Left cardiac atrium (tissue), 4 donors: ENCODE results near the gene CERT1. TPM values are rescaled to one million over a fixed set of nuclear protein-coding genes. Genes with fewer than 3 reads are reported as not detected.

Experiments used
- ATAC-seq, 2 donors: fragments of 200-7000 bp; cut with Tn5 transposase; one replicate each; pipeline ENCODE4 v1.9.1; 2020; ENCODE audit warnings: mild to moderate bottlenecking in 2 of 2, moderate library complexity in 2 of 2
- DNase-seq: peaks from one replicate; pipeline ENCODE4 v3.0.0-alpha.2; 2020
- intact Hi-C, 2 donors: fragments of 100-400 bp; cut with DNase I; formaldehyde crosslinking; loops; one replicate each; pipeline versions ENCODE4 v1.14.1 to v1.15.1; 2022 to 2023
- total RNA-seq, 2 donors: library from RNA; stranded (reverse); fragmentation: NEBNext Ultra II Directional; extraction: Animal tissue kit (Norgen Biotek cat#: 25700); gene quantifications; one replicate each; pipeline ENCODE4 v1.2.1, GENCODE V29; 2021
- donor health status: DM: no; HTN: yes; CAD: no.
- donor health status: DM: no; HTN: yes; CAD: no; lungs with severe emphysema.
- donor health status: DM: yes; HTN: yes; CAD: no.
- donor health status: Dilated cardiomyopathy.

The CERT1 gene
- total RNA-seq, 2 donors from 2014 or later, result 21.6 to 32.9 TPM

DNA sequence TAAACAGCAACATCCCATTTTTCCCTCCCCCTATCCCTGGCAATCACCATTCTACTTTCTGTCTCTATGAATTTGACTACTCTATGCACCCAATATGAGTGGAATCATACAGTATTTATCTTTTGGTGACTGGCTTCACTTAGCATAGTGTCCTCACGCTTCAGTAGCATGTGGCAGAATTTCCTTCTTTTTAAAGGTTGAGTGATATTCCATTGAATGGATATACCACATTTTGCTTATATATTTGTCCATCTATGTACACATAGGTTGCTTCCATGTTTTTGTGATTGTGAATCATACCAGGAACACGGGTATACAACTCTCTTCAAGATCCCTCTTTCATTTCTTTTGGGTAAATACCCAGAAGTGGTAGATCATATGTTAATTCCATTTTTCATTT, 69.9 kb downstream of the CERT1 start:
- DNase-seq (no peak), ATAC-seq (no peak)
- intact Hi-C loops, result loop anchor here in 1 of 2 donors (10.0 kb wide), 1 partner anchor 53 kb away; no protein-coding TSS in a partner anchor

DNA sequence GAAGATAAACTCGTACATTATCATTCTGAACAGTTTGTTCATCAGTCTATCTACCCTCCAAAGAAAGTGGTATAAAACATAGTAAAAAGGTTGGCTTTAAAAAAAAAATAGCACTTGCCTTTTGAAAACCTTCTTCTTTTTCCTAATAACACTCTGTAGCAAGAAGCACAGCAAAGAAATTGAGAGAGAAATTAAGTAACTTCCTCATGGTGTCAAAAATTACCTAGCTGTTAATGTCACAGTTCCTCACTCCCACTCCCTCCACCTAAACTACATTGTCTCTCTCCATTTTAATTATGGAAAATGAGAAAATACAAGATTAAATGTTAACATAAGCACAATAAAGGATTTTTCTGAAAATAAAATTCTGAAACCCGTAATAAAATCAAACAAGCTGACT, 72.2 kb downstream of the CERT1 start:
- intact Hi-C loops, result no loop called here
- no peak for DNase-seq
- ATAC-seq, result no peak

DNA sequence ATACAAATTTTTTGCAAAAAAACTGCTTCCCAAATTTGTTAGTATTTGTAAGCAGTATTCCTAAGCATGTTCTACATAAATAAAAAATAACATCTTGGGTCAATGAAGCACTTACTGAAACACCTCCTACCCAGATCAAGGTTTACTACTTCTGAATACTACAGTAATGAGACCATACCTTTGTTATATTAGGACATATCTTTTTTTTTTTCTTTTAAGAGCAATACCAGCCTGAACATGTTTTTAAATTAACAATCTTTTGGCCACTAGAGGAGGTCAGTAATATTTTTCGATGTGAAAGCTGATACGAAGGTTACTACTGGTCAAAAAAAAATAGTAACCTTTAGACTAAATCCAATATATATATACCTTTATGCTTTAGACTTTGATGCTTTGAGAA, 72.7 kb downstream of the CERT1 start:
- intact Hi-C loops, result no loop called here
- ATAC-seq (no peak), DNase-seq (no peak)

DNA sequence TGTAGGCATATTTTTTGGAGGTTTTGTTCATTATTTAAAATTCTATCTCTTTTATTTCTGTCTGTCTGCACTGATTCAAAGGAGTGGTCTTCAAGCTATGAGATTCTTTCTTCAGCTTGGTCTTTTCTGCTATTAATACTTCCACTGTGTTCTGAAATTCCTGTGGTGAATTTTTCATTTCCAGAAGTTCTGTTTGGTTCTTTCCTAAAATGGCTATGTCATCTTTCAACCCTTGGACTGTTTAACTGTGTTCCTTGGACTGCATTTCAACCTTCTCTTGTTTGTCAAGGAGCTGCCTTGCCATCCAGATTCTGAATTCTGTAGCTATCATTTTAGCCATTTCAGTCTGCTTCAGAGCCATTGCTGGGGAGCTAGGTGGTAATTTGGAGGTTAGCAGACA, 76.3 kb downstream of the CERT1 start:
- intact Hi-C loops, result no loop called here

DNA sequence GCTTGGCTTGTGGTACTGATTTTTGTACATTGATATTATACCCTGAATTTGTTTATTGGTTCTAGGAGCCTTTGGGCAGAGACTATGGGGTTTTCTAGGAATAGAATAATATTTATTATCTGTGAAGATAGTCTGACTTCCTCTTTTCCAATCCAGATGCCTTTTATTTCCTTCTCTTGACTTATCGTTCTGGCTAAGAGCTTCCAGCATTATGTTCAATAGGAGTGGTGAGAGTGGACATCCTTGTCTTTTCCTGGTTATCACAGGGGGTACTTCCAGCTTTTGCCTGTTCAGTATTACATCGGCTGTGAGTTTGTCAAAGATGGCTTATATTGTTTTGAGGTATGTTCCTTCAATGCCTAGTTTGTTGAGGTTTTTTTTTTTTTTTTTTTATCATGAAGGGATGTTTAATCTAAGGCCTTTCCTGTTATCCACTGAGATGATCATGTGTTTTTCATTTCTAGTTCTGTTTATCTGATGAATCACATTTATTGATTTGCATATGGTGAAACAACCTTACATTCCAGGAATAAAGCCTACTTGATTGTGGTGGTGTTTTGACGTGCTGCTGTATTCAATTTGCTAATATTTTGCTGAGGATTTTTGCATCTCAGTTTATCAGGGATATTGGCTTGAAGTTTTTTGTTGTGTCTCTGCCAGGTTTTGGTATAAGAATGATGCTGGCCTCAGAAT, 77.5 kb downstream of the CERT1 start:
- no peak for ATAC-seq
- intact Hi-C loops, result no loop called here
- DNase-seq, result no peak

More for the DNA sequence above, 76.3 kb downstream of the CERT1 start:
- DNase-seq, result no peak
- no peak for ATAC-seq

DNA sequence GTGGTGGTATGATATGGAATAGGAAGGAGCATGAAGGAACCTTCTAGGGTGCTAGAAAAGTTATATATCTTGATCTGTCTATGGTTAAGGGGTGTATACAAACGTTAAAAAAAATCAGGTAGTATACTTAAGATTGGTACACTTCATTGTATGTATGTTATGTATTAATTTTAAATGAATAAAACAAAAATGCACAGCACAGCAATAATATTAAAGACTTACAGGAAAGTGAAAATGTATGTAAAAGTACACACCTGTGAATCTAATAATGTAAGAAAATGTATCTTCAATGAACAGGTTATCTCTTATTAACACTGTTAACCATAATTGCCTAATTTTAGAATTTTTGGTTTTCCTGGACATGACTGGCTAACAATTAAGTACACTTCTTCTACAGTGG, 97.2 kb downstream of the CERT1 start:
- ATAC-seq, result no peak
- no peak for DNase-seq
- intact Hi-C loops, result no loop called here

DNA sequence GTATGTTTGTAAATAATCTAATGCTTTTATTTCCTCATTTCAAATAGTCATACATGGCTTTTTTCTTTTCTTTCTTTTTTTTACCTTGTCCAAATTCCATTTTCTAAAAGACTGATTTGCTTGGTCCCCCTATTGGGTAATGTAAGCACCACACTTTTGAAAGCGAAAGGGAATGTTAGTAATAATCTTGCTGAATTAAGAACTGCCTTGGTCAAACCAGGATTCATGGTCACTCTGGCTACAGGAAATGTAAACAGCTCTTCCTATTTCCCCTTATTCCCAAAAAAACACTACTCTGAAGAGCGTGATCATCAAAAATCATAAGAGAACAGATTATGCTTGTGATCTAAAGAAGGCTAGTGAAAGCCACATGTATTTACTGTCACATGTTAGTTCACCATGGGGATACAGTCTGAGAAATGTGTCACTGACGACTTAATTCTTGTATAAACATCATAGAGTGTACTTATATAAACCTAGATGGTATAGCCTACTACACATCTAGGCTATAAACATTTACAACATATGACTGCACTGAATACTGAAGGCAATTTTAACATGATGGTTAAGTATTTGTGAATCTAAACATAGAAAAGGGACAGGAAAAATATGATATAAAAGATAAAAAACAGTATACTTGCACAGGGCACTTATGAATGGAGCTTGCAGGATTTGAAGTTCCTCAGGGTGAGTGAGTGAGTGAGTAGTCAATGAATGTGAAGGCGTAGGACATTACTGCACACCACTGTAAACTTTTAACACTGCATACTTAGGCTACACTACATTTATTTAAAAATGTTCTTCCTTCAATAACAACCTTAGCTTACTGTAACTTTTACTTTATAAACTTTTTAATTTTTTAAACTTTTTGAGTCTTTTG, 99.1 kb downstream of the CERT1 start:
- intact Hi-C loops, result no loop called here
- ATAC-seq (no peak), DNase-seq (no peak)

DNA sequence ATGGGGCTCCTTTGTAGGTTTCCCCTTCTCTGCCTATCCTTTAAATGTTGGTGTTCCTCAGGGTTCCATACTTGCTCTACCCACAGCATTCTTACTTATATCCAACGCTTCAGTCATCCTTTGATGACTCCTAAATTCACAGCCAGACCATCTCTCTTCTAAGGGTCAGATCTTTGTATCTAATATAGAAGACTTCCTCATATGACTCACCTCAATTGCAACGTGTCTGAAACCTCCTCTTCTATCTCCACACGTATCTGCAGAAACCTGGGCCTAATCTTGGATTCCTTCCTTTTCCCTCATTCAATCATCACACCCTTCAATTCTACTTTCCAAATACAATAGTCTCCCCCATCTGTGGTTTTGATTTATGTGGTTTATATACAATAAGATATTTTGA, 106.1 kb downstream of the CERT1 start:
- ATAC-seq (no peak), DNase-seq (no peak)
- intact Hi-C loops, result no loop called here

DNA sequence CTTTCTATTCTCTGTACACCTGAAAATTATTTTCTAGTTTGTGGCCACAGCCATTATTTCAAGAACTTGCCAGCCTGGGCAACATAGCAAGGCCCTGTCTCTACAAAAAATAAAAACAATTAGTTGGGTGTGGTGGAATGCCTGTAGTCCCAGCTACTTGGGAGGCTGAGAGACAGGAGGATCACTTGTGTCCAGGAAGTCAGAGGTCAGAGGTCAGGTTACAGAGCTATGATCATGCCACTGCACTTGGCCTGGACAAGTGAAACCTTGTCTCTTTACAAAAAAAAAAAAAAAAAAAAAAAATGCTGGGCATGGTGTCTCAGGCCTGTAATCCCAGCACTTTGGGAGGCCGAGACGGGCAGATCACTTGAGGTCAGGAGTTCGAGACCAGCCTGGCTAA, 116.2 kb downstream of the CERT1 start:
- intact Hi-C loops, result no loop called here
- ATAC-seq, result no peak

DNA sequence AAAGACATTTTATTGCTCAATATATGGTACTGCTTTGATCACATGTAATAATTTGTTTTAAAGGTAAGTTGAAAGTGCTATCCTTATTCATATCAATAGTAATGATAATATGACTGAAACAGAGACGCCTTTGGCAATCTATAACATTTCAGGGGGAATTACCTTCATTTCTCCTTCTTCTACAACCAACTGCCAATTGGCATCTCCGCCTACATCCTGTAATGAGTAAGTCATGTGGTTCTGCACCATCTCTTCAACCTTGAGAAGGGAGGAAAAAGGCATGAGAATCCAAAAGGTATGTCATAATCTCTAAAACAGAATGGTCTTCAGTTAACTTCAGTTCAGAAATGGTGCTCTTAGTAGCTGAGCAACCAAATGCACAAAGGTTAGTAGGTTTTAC, 122.0 kb downstream of the CERT1 start:
- ATAC-seq, result no peak

More for the DNA sequence above, 116.2 kb downstream of the CERT1 start:
- no peak for DNase-seq

DNA sequence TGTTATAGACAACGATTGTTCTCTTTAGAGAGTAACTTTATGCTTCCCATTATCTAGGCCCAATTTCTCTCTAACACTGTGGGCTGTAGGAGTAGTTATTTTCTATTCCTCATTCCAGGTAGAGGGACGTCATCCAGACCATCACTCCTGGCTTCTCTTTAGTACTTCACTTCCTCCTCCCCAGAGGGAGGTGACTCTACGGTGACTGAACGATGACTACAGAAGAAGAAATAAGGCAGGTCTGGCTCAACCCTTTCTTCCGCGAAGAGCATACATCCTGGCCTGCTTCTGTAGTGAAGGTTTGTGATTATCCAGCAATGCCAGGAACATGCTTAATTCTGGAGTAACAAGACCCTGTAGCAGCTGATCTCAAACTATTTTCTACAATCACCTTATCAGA, 123.6 kb downstream of the CERT1 start:
- DNase-seq (no peak), ATAC-seq (no peak)
- intact Hi-C loops, result no loop called here

More for the DNA sequence above, 122.0 kb downstream of the CERT1 start:
- intact Hi-C loops, result no loop called here
- no peak for DNase-seq

DNA sequence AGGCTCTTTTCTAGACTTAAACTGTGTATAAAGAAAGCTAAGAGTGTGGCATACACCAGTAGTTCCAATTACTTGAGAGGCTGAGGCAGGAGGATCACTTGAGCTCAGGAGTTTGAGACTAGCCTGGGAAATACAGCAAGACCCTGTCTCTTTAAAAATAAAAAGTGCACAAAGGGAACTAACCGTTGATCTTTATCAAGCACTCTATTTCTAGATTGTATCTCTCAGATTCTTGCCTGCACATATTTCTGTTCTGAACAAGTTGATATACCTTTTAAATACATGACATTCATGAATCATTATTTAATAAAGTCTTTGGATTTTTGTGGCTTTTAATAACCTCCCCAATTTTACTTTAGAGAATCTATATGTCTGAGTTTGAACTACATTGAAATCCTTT, 127.2 kb downstream of the CERT1 start:
- intact Hi-C loops, result no loop called here
- DNase-seq, result no peak
- ATAC-seq, result no peak

DNA sequence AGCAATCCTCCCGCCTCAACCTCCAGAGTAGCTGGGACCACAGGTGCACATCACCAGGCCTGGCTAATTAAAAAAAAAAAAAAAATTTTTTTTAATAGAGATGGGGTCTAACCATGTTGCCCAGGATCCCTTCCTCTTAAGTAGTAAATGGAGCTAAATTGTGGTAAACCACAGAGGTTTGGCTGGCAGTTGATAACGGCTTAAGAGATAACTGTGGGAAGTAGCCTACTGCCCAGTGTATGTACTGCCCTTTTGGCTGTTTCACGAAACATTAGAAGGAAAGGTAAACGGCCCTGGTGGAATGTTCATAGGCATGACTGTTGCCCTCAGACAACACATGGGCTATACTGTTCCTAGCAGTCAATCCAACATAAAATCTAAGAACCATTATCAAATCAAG, 130.0 kb downstream of the CERT1 start:
- no peak for ATAC-seq
- intact Hi-C loops, result no loop called here
- no peak for DNase-seq

DNA sequence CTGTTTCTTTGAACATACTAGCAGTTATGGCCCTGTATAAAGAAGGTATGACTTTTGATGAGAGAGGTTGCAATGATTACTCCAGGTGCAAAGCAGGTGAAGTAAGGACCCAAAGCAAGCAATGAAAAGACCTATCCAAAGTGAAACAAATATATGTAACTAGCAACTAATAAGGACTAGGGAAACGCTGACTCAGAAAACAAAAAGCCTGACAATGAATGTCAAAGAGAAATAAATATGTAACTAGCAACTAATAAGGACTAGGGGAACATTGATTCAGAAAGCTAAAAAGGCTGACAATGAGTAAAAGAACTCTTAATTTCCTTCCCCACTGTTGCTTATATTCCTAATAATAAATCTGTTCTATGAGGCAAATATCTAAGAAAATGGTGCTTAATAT, 131.3 kb downstream of the CERT1 start:
- DNase-seq, result no peak
- intact Hi-C loops, result no loop called here

DNA sequence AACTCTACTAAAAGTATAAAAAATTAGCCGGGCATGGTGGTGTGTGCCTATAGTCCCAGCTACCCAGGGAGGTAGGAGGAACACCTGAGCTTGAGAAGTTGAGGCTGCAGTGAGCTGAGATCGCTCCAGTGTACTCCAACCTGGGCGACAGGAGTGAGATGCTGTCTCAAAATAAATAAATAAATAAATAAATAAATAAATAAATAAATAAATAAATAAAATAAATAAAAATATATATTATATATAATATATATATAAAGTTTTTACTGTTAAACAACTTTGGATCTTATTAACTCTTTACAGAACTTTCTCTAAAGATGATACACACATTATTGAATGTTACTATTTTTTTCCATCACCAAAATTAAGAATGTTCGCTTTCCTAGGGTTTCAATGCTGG, 136.0 kb downstream of the CERT1 start:
- intact Hi-C loops, result no loop called here
- DNase-seq (no peak), ATAC-seq (no peak)

More for the DNA sequence above, 131.3 kb downstream of the CERT1 start:
- ATAC-seq, result no peak

DNA sequence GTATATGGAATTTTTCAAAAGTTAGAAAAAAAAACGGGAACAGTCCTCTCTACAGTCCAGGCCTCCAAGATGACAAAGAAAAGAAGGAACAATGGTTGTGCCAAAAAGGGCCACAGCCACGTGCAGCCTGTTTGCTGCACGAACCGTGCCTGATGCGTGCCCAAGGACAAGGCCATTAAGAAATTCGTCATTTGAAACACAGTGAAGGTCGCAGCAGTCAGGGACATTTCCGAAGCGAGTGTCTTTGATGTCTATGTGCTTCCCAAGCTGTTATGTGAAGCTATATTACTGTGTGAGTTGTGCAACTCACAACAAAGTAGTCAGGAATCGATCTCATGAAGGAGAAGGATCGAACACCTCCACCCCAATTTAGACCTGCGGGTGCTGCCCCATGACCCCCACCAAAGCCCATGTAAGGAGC, 137.0 kb downstream of the CERT1 start:
- DNase-seq, result no peak
- no peak for ATAC-seq
- intact Hi-C loops, result no loop called here

DNA sequence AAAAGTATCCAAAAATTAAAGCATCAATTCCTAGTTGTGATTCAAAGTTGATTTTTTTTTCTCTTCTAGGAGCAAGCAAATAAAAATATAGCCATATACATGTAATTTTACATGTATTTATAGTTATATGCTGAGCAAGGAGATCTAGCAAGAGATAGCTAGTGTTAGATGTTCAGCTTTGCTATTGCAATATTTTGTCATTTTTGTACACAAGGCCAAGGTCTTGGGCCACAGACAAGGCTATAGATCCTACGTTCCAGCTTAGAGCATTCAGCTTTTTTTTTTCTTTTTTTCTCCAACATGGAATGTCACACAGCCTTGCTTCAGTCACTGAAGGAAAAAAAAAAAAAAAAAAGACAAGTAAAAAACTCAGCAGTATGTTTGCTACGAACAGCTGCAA, 137.6 kb downstream of the CERT1 start:
- DNase-seq, result no peak
- ATAC-seq, result no peak
- intact Hi-C loops, result no loop called here

DNA sequence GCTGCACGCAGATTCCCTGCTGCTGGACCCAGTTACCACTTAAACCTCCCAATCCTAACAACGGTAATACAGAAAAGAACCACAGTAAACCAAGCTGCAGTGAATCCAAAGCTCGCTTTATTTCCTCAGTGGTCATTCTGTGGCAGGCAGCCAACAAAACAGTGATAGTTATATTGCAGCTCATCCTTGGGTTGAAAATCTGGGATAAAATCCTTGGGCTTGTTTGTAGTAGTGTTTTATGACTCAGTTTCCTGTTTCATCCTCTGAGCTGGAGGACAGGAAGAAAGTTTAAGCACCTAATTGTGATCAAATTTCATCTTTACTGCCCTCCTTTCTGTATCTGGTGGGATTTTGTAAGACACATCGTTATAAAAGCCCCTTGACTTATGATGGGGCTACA, 143.0 kb downstream of the CERT1 start:
- no peak for DNase-seq
- no peak for ATAC-seq
- intact Hi-C loops, result no loop called here

DNA sequence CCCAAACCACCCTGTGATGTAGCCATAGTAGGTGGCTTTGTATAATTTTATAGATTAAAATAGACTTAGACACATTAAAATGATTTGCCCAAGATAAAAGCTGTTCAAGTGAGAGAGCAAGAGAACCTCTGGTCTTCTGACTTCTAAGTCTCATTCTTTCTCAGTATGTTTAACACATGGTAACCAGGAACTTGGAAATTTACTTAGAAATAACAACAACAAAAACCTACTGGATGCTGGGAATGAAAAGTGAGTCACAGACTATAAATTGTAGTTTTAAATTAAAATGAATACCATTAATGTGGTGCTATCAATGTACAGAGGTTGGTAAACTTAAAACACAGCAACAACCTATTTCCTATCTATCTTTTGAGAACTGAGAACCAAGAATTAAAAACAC, 144.0 kb downstream of the CERT1 start:
- no peak for ATAC-seq
- DNase-seq, result no peak
- intact Hi-C loops, result no loop called here

DNA sequence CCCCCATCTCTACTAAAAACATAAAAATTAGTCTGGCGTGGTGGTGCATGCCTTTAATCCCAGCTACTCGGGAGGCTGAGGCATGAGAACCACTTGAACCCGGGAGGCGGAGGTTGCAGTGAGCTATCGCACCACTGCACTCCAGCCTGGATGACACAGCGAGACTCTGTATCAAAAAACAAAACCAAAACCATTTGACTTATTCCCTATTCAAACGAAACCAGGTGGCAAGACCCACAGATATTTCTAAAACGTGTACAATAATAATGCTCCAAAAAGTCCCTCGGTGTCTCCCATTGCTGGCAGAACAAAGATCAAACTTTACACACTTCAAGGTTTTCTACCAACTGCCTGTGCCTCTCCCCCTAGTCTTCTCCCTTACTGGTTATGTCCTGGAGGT, 144.6 kb downstream of the CERT1 start:
- no peak for ATAC-seq
- intact Hi-C loops, result no loop called here
- DNase-seq, result no peak

DNA sequence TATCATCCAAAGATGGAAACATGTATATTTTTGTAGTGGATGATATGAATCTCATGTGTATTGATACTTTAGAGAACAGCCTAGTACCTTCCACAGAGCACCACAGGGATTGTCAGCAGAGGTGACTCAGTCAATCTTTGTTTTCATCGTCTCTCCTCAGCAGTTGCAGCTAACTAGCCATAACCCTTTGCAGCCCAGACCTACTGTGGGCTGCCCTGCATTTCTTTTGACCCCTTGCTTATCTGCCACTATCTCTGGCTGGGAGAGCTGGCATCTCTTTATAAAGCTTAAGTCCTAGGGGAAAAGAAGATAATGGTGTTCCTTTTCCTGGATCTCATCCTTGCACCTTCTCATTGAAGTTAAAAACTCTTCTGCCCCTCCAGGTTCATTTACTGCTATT, 145.7 kb downstream of the CERT1 start:
- ATAC-seq, result no peak
- DNase-seq, result no peak
- intact Hi-C loops, result no loop called here
